Keratinocyte (primary cell): Measurements from ENCODE around the gene SDK1. TPM values are rescaled to one million over a fixed set of nuclear protein-coding genes. Genes with fewer than 3 reads are reported as not detected.

Source experiments
- DNase-seq: peaks from one replicate; pipeline ENCODE4 v3.0.0-alpha.2; 2011; ENCODE audit warnings: low read depth, missing footprints, low spot score
- FAIRE-seq: peaks from 2 replicates; lab custom pipeline; 2011; peaks lifted over from hg19 to GRCh38; lab: Jason Lieb, UNC
- H2AFZ ChIP-seq: 2 replicates; pipeline ENCODE4 v1.6.0; 2012; ENCODE audit warnings: low read length, control low read depth, inconsistent platforms; ENCODE audit not compliant: control insufficient read depth
- H3K27ac ChIP-seq: 2 replicates; pipeline ENCODE4 v1.5.1; 2011; ENCODE audit warnings: low read length; ENCODE audit not compliant: control insufficient read depth, insufficient read depth
- H3K27me3 ChIP-seq: 3 replicates; pipeline ENCODE4 v1.6.0; 2011; ENCODE audit warnings: low read length; ENCODE audit not compliant: control insufficient read depth, insufficient read depth; ENCODE audit errors: extremely low read depth
- H3K36me3 ChIP-seq, 2 experiments: 2 replicates in 1 of 2; 3 replicates in 1 of 2; pipeline ENCODE4 v1.5.1; 2011; ENCODE audit warnings: low read length in 2 of 2, mild to moderate bottlenecking in 1 of 2; ENCODE audit not compliant: control insufficient read depth in 2 of 2, insufficient read depth in 2 of 2; ENCODE audit errors: extremely low read depth in 1 of 2
- H3K4me1 ChIP-seq: 3 replicates; pipeline ENCODE4 v1.5.1; 2011; ENCODE audit warnings: low read length; ENCODE audit not compliant: control insufficient read depth, insufficient read depth; ENCODE audit errors: extremely low read depth
- H3K4me2 ChIP-seq: 3 replicates; pipeline ENCODE4 v1.6.0; 2011; ENCODE audit warnings: low read depth, low read length; ENCODE audit not compliant: control insufficient read depth, insufficient read depth; ENCODE audit errors: extremely low read depth
- H3K4me3 ChIP-seq, 3 experiments: fragments of 200-600 bp in 1 of 3; sonication (generic) in 1 of 3; 2 replicates in 2 of 3; 3 replicates in 1 of 3; pipeline ENCODE4 v1.5.1; 2011 to 2016; ENCODE audit warnings: low read length in 3 of 3, mild to moderate bottlenecking in 3 of 3, control low read depth in 2 of 3, inconsistent platforms in 1 of 3, low read depth in 1 of 3, mixed read lengths in 1 of 3, mixed run types in 1 of 3, moderate library complexity in 1 of 3; ENCODE audit not compliant: control insufficient read depth in 2 of 3, insufficient read depth in 2 of 3; ENCODE audit errors: extremely low read depth in 1 of 3
- H3K79me2 ChIP-seq: 2 replicates; pipeline ENCODE4 v1.6.0; 2012; ENCODE audit warnings: low read length; ENCODE audit not compliant: control insufficient read depth, insufficient read depth
- H3K9ac ChIP-seq: 3 replicates; pipeline ENCODE4 v1.6.0; 2011; ENCODE audit warnings: low read length; ENCODE audit not compliant: control insufficient read depth, insufficient read depth; ENCODE audit errors: extremely low read depth
- H3K9me1 ChIP-seq: 3 replicates; pipeline ENCODE4 v1.6.0; 2011; ENCODE audit warnings: low read length; ENCODE audit not compliant: control insufficient read depth, insufficient read depth; ENCODE audit errors: extremely low read depth
- H3K9me3 ChIP-seq: 2 replicates; pipeline ENCODE4 v1.5.1; 2012; ENCODE audit warnings: low read depth, low read length; ENCODE audit not compliant: control insufficient read depth
- H4K20me1 ChIP-seq: 3 replicates; pipeline ENCODE4 v1.6.0; 2011; ENCODE audit warnings: low read length; ENCODE audit not compliant: control insufficient read depth, insufficient read depth; ENCODE audit errors: extremely low read depth
- EZH2 ChIP-seq: IDR thresholded peaks from one replicate; pipeline ENCODE4 v1.6.1; 2012; ENCODE audit warnings: inconsistent platforms, mild to moderate bottlenecking, low read length, moderate library complexity
- dilution Hi-C: fragments of 300-500 bp; cut with MboI; formaldehyde crosslinking; loops from one replicate; pipeline ENCODE4 v1.7.0; 2020; ENCODE audit warnings: low sequenced_read_pairs; ENCODE audit not compliant: extremely low pct_ligation_motif_present
- polyA plus RNA-seq, 5 experiments: library from polyadenylated mRNA; depleted of rRNA in 3 of 5; stranded (reverse) in 3 of 5; stranded (forward) in 1 of 5; unstranded in 1 of 5; fragments of >200 nt; gene quantifications; 1 replicate in 1 of 5; 2 replicates in 3 of 5; 3 replicates in 1 of 5; pipeline versions ENCODE4 v1.2.1 to v1.2.3, GENCODE V29; 2011 to 2012; ENCODE audit warnings: missing spikeins in 2 of 5, low read depth in 1 of 5, low replicate concordance in 1 of 5
- TF ChIP-seq, protein P1 (sequence below), 3 experiments: IDR thresholded peaks in 1 of 3; conservative IDR thresholded peaks in 1 of 3; optimal IDR thresholded peaks in 1 of 3; 2 replicates in 2 of 3; 3 replicates in 1 of 3; pipeline versions ENCODE3 to v1.5.1; 2011; ENCODE audit warnings: low read length in 3 of 3, mild to moderate bottlenecking in 3 of 3, moderate library complexity in 2 of 3, control low read depth in 1 of 3, inconsistent platforms in 1 of 3; ENCODE audit not compliant: insufficient read depth in 2 of 3; ENCODE audit errors: extremely low read depth in 1 of 3

The SDK1 gene
- polyA plus RNA-seq, 1 donor (not counting 4 experiments of a cell fraction or from before 2014, with no cell fraction given): 0.66 TPM

DNA sequence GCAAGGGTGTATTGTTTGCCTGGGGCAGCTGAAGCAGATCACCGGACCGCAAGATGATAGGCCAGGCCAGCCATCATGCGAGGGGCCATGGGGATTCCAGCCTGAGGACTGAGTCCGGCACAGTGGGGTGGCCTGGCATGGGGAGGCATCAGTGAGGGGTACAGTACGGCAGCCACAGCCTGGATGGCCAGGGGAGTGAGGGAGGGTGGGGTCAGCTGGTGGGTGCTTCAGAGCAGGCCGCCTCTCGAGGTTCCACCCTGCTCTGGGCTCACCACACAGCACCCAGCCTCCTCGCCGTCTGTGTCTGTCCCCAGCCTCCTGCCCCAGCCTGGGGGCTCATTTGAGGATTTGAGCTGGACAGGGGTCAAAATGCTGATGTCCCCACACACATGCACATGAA is 872.6 kb downstream of the SDK1 start:
- TF ChIP-seq, protein P1, sequence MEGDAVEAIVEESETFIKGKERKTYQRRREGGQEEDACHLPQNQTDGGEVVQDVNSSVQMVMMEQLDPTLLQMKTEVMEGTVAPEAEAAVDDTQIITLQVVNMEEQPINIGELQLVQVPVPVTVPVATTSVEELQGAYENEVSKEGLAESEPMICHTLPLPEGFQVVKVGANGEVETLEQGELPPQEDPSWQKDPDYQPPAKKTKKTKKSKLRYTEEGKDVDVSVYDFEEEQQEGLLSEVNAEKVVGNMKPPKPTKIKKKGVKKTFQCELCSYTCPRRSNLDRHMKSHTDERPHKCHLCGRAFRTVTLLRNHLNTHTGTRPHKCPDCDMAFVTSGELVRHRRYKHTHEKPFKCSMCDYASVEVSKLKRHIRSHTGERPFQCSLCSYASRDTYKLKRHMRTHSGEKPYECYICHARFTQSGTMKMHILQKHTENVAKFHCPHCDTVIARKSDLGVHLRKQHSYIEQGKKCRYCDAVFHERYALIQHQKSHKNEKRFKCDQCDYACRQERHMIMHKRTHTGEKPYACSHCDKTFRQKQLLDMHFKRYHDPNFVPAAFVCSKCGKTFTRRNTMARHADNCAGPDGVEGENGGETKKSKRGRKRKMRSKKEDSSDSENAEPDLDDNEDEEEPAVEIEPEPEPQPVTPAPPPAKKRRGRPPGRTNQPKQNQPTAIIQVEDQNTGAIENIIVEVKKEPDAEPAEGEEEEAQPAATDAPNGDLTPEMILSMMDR (optimal IDR thresholded peaks at IDR 0.05 in 1 of 3, IDR thresholded peaks at IDR 0.05 in 1 of 3, conservative IDR thresholded peaks at IDR 0.05 in 1 of 3; ENCODE audit: extremely low read depth in 1 of 3, insufficient read depth in 2 of 3, low read length in 3 of 3): no peak
- no peak for TF ChIP-seq EZH2
- no peaks in the 10 kb centered on the region for H3K79me2 ChIP-seq
- no peak overlapping the region for H3K27ac ChIP-seq
- no peak overlapping the region for H2AFZ ChIP-seq
- no peaks in the 10 kb centered on the region for H3K9me3 ChIP-seq
- dilution Hi-C loops: no loop called here
- H3K36me3 ChIP-seq: no peaks in the 10 kb centered on the region
- no peak for DNase-seq
- H3K4me3 ChIP-seq: no peak overlapping the region
- H3K9ac ChIP-seq: no peak overlapping the region
- no peak overlapping the region for H3K4me2 ChIP-seq
- FAIRE-seq: no peak
- no peaks in the 10 kb centered on the region for H4K20me1 ChIP-seq
- peaks cover 18% of the 10 kb centered on the region for H3K27me3 ChIP-seq
- peaks cover 18% of the 10 kb centered on the region for H3K4me1 ChIP-seq
- H3K9me1 ChIP-seq: no peaks in the 10 kb centered on the region

DNA sequence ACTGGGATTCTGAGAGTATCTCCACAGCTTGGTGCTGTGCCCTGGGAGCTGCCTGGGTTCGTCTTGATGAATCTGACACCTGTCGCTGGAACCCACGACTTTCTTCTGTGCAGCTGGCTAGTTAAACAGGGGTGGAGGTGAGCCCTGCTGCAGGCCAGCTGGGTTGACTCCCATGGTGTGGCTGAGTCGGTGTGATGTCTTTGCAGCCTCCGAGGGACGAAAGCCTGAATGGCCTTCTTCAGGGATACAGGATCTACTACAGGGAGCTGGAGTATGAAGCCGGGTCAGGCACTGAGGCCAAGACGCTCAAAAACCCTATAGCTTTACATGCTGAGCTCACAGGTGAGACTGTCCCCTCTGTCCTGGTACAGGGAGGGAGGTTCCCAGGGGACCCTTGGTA is 873.0 kb downstream of the SDK1 start:
- dilution Hi-C loops: no loop called here
- TF ChIP-seq, protein P1 (optimal IDR thresholded peaks at IDR 0.05 in 1 of 3, IDR thresholded peaks at IDR 0.05 in 1 of 3, conservative IDR thresholded peaks at IDR 0.05 in 1 of 3; ENCODE audit: extremely low read depth in 1 of 3, insufficient read depth in 2 of 3, low read length in 3 of 3): no peak
- TF ChIP-seq EZH2: no peak
- DNase-seq (no peak), FAIRE-seq (no peak)
- Histone ChIP-seq H2AFZ (no peak overlapping the region), H3K79me2 (no peaks in the 10 kb centered on the region), H4K20me1 (no peaks in the 10 kb centered on the region), H3K4me3 (no peak overlapping the region), H3K4me2 (no peak overlapping the region), H3K27me3 (peaks cover 18% of the 10 kb centered on the region), H3K27ac (no peak overlapping the region), H3K9ac (no peak overlapping the region), H3K9me3 (no peaks in the 10 kb centered on the region), H3K4me1 (peaks cover 17% of the 10 kb centered on the region), H3K9me1 (no peaks in the 10 kb centered on the region), H3K36me3 (no peaks in the 10 kb centered on the region)
